Activated CD4-positive, alpha-beta T cell treated with anti-CD3 and anti-CD28 coated beads for 48 hours (primary cell): ENCODE measurements around the gene MET.
"Not testable (repeated sequence)": the region's sequence is repeated elsewhere in the genome, so short reads cannot be mapped to it uniquely, and the experiment has no call there.

Experiments used
- DNase-seq: peaks from one replicate; pipeline ENCODE4 v3.0.0-alpha.2; 2020

MET gene

GRCh38 chr7:116812860-116813259 lies 140.9 kb downstream of the MET start:
- no peak for DNase-seq

- not testable (repeated sequence) for DNase-seq
Measured at GRCh38 chr7:116813371-116813770, 141.4 kb downstream of the MET start.

GRCh38 chr7:116815041-116815440 lies 143.0 kb downstream of the MET start:
- DNase-seq = no peak

- no peak for DNase-seq
Measured at GRCh38 chr7:116820149-116820548, 148.2 kb downstream of the MET start.

GRCh38 chr7:116821647-116822046 lies 149.7 kb downstream of the MET start:
- not testable (repeated sequence) for DNase-seq

- no peak for DNase-seq
Measured at GRCh38 chr7:116824449-116824848, 152.5 kb downstream of the MET start.

- no peak for DNase-seq
Measured at GRCh38 chr7:116828281-116828680, 156.3 kb downstream of the MET start.

- no peak for DNase-seq
Measured at GRCh38 chr7:116829041-116829440, 157.0 kb downstream of the MET start.

GRCh38 chr7:116829493-116829892 lies 157.5 kb downstream of the MET start:
- no peak for DNase-seq

GRCh38 chr7:116832692-116833091 lies 160.7 kb downstream of the MET start:
- DNase-seq = no peak

GRCh38 chr7:116834815-116835504 lies 163.0 kb downstream of the MET start:
- no peak for DNase-seq

GRCh38 chr7:116836048-116836447 lies 164.1 kb downstream of the MET start:
- no peak for DNase-seq

GRCh38 chr7:116836911-116837310 lies 164.9 kb downstream of the MET start:
- no peak for DNase-seq

- DNase-seq = no peak
Measured at GRCh38 chr7:116837586-116837985, 165.6 kb downstream of the MET start.

GRCh38 chr7:116840256-116840655 lies 168.3 kb downstream of the MET start:
- DNase-seq = no peak

- no peak for DNase-seq
Measured at GRCh38 chr7:116842371-116842770, 170.4 kb downstream of the MET start.

GRCh38 chr7:116843378-116843777 lies 171.4 kb downstream of the MET start:
- DNase-seq = no peak
